ENCODE results near the gene CX3CR1.

Gene CX3CR1

DNA sequence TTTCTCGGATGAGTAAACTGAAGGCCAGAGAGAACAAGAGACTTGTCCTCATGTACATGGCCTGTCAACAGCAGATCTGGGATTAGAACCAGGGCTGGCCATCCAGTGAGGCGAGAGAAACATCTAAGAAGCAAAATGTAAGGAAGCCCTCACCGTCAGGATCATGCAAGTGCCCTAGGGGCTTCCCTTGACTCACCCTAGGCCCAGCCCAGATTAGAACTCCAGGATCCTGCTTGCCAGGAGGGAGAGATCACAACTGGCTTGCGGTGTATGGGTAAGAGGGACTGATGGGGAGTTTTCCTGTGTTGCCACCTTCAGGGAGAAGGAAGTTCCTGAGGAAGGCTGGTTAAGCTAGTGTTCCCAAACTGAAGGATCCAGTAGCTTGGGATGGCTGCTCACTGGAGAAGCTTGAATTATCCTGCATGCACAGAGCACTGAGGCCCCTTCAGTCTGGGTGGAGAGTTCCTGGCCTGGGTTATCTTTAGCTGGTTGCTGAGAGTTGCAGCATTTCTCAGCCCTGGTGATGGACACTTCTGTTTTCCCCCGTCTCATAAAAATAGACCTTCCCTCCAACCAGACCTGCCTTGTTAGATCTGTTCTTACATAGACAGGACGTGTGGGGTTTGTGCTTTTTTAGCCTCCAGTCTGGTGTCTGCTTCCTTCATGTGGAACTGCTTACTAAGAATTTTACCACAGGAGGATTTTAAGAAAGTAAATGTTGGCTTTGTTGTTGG, 59.3 kb downstream of the CX3CR1 start:
- no peak for DNase-seq

DNA sequence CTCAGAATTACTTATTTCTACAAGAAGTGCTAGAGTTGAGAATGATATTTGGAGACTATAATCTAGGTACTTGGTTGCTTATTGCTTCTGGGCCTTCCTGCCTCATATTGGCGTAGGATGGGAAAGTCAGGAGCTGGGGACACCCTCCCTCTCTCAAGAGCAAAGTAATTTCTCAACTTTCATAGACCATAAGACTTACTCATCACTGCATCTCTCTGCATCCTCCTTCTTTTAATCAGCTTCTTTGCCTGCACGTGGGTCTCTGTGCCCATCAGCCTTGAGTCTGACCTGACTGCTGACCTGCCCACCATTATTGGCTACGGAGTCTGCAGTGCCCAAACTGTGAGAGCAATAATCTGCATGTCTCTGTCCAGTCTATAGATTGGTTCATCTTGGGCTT, 60.1 kb downstream of the CX3CR1 start:
- DNase-seq: no peak

- no peak for DNase-seq
These were observed 63.6 kb downstream of the CX3CR1 start for GRCh38 chr3:39216176-39216790.

- no peak for DNase-seq
These were observed 66.2 kb downstream of the CX3CR1 start for GRCh38 chr3:39213613-39214012.

All from NCI-H1694 treated with DMSO at 0.1 percent for 48 hours (cell line).